DMS153 treated with DMSO at 0.1 percent for 48 hours (cell line): Measurements from ENCODE around the gene BCL11A.
A peak's percentile ranks its signal among the peaks of the same experiment; 100 is the strongest.

ENCODE experiments used
- DNase-seq: peaks from one replicate; lab custom pipeline; 2025; ENCODE audit not compliant: unreplicated experiment; lab: John Stamatoyannopoulos, UW

BCL11A gene

GRCh38 chr2:60553495-60554073, at the start of gene BCL11A:
Gene BCL11A, minus strand, starts transcription at chr2:60553654. Its CDS starts 384 bp downstream, at chr2:60553270.
- peak; percentile 68 for DNase-seq

- DNase-seq: no peak
Measured at GRCh38 chr2:60602828-60603532, 49.5 kb upstream of the BCL11A start.

GRCh38 chr2:60602388-60602787, 48.9 kb upstream of the BCL11A start:
- DNase-seq: no peak

GRCh38 chr2:60598271-60598670, 44.8 kb upstream of the BCL11A start:
- DNase-seq: no peak

- DNase-seq: no peak
Measured at GRCh38 chr2:60597346-60597745, 43.9 kb upstream of the BCL11A start.

- no peak for DNase-seq
Measured at GRCh38 chr2:60596411-60596810, 43.0 kb upstream of the BCL11A start.

- no peak for DNase-seq
Measured at GRCh38 chr2:60595953-60596352, 42.5 kb upstream of the BCL11A start.

GRCh38 chr2:60589104-60589503, 35.6 kb upstream of the BCL11A start:
- no peak for DNase-seq

GRCh38 chr2:60586081-60586480, 32.6 kb upstream of the BCL11A start:
- DNase-seq: no peak

- DNase-seq: no peak
Measured at GRCh38 chr2:60585276-60585675, 31.8 kb upstream of the BCL11A start.

- DNase-seq: no peak
Measured at GRCh38 chr2:60583604-60584003, 30.1 kb upstream of the BCL11A start.

- DNase-seq: peak; percentile 32
Measured at GRCh38 chr2:60581433-60582282, 28.2 kb upstream of the BCL11A start.

- no peak for DNase-seq
Measured at GRCh38 chr2:60577682-60578283, 24.3 kb upstream of the BCL11A start.

GRCh38 chr2:60573251-60573650, 19.8 kb upstream of the BCL11A start:
- DNase-seq: no peak

- DNase-seq: no peak
Measured at GRCh38 chr2:60570251-60570650, 16.8 kb upstream of the BCL11A start.

GRCh38 chr2:60569680-60570111, 16.2 kb upstream of the BCL11A start:
- DNase-seq: no peak

- DNase-seq: no peak
Measured at GRCh38 chr2:60567919-60568768, 14.7 kb upstream of the BCL11A start.

- DNase-seq: no peak
Measured at GRCh38 chr2:60567096-60567495, 13.6 kb upstream of the BCL11A start.

GRCh38 chr2:60565472-60565871, 12.0 kb upstream of the BCL11A start:
- no peak for DNase-seq
